ENCODE results near the gene POTEI.
"Not testable (repeated sequence)": the region's sequence is repeated elsewhere in the genome, so short reads cannot be mapped to it uniquely, and the experiment has no call there.

DNA sequence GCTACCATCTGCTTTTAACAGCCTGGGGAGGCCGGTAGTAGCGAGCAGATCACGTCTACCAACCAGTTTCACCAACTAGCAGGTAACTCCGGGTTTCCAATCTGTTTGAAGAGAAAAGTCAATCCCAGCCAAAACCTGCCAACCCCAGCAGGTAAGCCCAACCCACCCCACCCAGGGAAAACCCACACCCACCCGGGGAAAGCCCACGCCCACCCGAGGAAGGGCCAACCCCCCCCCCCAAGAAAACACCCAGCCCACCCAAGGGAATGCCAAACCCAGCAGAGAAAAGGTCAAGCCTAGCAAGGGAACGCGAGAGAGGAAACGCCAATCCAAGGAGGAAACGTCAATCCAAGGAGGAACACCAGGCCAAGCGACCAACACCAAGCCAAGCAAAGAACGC, at the start of gene POTEI:
- not testable (repeated sequence) for TF ChIP-seq ZNF274 (IDR thresholded peaks at IDR 0.05; ENCODE audit: low read depth, low read length); RAD21 (IDR thresholded peaks at IDR 0.05; ENCODE audit: low read depth); POLR2A (IDR thresholded peaks at IDR 0.05; ENCODE audit: borderline replicate concordance, extremely low read depth, insufficient read depth, insufficient read length); JUND (IDR thresholded peaks at IDR 0.05); SIN3A (IDR thresholded peaks at IDR 0.05; ENCODE audit: low read depth)
- TF ChIP-seq, protein P1, sequence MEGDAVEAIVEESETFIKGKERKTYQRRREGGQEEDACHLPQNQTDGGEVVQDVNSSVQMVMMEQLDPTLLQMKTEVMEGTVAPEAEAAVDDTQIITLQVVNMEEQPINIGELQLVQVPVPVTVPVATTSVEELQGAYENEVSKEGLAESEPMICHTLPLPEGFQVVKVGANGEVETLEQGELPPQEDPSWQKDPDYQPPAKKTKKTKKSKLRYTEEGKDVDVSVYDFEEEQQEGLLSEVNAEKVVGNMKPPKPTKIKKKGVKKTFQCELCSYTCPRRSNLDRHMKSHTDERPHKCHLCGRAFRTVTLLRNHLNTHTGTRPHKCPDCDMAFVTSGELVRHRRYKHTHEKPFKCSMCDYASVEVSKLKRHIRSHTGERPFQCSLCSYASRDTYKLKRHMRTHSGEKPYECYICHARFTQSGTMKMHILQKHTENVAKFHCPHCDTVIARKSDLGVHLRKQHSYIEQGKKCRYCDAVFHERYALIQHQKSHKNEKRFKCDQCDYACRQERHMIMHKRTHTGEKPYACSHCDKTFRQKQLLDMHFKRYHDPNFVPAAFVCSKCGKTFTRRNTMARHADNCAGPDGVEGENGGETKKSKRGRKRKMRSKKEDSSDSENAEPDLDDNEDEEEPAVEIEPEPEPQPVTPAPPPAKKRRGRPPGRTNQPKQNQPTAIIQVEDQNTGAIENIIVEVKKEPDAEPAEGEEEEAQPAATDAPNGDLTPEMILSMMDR (IDR thresholded peaks at IDR 0.05 in 2 of 3, conservative IDR thresholded peaks at IDR 0.05 in 1 of 3; ENCODE audit: borderline replicate concordance in 1 of 3, insufficient read depth in 1 of 3, low read depth in 2 of 3, low read length in 2 of 3): not testable (repeated sequence)

All from HCT116 (cell line).